Cardiac septum (tissue), 1 donor: ENCODE data around the gene CAPZB. TPM values are rescaled to one million over a fixed set of nuclear protein-coding genes. Genes with fewer than 3 reads are reported as not detected.

ENCODE experiments used
- DNase-seq: peaks from one replicate; pipeline ENCODE4 v3.0.0-alpha.2; 2020; ENCODE audit warnings: low spot score
- intact Hi-C: fragments of 100-400 bp; cut with DNase I; formaldehyde crosslinking; loops from one replicate; pipeline ENCODE4 v1.14.0; 2022
- total RNA-seq: library from RNA; stranded (reverse); fragmentation: NEBNext Ultra II Directional; extraction: Animal tissue kit (Norgen Biotek cat#: 25700); gene quantifications from one replicate; pipeline ENCODE4 v1.2.1, GENCODE V29; 2021
- donor health status: DM: no; HTN: no; CAD: no.

The CAPZB gene
- total RNA-seq, 1 donor from 2014 or later = 213 TPM

DNA sequence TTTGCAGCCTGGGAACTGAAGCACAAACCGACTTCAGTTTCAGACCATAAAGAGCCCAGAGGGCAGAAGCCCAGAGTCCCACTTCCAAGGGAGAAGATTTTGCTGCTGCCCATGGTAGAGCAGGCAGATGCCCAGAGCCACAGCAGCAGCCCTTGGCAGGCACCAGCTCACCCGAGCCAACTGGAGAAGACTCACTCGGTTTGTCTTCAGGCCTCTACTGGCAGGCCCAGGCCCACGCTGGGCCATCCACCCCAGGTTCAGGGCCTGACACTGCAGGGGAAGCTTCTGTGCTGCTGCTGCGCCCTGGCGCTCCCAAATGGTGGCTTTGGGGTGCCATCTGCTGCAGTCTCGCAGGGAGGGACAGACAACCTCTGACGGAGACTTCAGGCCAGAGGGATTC, 139.9 kb downstream of the CAPZB start:
- intact Hi-C loops = no loop called here
- no peak for DNase-seq

DNA sequence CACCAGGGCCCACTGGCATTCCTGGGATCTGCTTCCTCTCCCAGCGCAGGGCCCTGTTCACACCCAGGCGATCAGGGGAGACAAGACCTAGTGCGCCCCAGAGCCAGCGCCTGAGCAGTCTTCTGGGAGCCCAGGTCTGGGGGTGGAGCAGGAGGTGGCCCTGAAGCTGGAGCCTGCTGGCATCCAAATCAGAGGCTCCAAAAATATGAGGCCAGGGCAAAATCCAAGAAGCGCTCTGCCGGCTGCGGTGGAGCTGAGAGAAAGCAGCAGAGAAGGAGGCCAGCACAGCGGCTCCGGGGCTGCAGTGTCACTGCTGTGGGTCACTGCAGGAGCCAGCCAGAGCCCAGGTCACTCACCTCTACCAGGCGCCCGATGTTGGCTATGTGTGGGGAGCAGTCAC, 140.5 kb downstream of the CAPZB start:
- no peak for DNase-seq
- intact Hi-C loops = loop anchor here (1.0 kb wide), 1 partner anchor 308 kb away; no protein-coding TSS in a partner anchor

DNA sequence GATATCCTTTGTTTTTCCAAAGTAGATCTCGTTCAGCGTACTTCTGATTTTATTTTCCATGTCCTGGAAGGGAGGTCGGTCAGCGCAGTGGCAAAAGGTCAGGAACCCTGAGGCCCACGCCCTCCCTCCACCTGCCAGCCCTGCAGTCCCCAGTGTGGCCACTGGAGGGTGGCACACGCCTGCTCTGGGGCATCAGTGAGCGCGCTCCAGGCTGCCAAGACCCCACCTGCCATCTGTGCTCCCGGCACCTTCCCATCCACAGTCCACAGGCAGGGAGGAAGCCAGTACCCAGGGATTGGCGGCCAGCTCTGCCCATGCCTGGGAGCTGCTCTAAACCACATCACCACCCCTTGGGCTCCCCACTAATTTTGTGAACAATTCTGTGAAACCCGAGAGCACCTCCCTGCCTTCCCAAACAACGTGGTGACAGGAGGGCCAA, 140.9 kb downstream of the CAPZB start:
- intact Hi-C loops = loop anchor here (1.0 kb wide), 1 partner anchor 309 kb away; no protein-coding TSS in a partner anchor
- no peak for DNase-seq

DNA sequence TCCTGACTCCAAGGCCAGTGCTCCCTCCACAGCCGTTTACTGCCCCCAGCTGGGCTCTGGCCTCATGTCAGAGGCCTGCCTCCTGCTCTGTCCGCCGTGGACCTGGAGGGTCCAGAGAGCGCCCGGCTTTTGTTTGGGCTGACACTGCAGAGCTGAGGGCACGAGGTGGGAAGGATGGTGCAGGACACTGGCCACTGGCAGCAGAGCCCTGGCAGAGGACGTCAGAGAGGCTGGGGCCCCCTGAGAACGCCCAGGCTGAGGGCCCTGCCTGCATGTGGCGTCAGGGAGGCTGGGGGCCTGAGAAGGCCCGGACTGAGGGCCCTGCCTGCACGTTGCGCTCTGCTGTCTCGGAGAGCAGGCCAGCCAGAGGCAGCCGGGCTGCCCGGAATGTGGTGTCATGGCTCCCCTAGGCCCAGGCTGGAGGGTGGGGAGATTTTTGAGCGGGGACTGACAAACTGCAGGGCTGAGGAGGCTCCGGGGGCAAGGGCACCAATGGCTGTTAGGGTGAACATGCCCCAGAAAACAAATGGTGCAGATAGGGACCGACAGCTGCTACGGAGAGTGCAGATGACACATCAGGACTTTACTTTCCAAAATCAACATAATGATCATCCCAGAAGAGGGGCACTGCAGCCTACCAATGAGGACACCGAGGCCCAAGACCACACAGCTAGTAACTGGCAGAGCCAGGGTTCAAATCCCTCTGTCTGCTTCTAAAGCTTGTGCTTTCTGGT, 141.6 kb downstream of the CAPZB start:
- no peak for DNase-seq
- intact Hi-C loops = loop anchor here (1.0 kb wide), 1 partner anchor 310 kb away; no protein-coding TSS in a partner anchor

DNA sequence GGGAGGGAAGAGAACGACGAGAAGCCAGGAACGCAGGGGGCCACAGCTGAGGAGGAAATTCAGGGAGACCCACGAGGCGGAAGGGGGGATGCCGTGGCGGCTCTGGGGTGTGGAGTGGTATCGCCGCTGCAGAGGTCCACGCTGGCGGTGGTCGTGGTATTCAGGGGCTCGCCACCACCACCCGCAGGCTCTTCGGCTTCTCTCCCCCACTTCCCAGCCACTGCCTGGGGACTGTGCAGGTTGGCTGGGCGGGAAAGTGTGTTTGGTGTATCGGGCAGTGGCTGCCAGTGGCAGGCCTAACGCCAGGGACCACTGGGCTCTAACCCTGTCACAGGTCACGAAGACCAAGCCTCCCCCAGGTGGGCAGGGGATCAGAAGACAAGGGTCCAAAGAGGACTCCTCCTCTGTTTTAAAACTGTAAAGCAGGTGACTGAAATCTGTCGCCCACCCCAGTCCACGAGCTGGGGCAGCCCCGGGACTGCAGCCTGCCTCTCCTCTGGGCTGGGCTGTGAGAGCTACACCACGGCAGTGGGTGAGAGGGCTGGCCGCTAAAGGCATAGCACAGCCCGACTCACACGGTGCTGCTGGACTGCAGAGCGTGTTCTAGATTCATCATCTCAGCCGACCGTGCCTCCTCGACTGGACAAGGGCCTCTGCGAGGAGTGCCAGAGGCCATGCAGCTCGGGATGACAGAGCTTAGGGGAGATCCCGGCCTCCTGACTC, 142.3 kb downstream of the CAPZB start:
- intact Hi-C loops = no loop called here
- DNase-seq = no peak

DNA sequence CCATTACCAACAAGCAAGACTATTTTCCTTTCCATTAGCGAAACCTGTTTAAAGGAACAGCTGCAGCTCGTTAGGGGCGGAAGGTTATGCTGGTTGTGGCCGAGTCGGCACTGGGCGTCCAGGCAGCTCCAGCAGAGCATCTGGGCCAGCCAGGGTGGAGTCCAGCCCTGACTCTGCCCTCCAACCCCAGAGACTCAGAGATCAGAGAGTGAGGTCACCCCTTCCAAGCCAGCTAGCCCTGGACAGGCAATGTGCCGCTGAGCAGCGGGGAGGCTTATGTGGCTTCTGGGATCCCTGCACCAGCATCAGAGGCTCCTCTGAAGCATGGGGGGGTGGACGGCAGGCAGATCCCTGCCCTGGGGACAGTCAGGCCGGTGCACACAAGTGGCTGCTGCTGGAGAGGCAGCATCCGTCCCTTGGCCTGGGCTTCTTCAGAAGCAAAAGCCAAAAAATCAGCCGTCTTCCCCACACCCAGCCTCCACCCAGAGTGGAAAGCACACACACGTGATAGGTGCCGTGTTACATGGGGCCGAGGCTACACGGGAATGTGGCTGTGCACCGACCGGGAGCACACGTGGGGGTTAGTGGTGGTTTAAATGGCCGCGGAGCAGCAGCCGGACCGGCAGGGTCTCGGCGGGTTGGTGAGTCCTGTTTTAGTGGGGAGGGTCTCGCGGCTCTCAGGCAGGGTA, 143.1 kb downstream of the CAPZB start:
- DNase-seq = no peak
- intact Hi-C loops = no loop called here

DNA sequence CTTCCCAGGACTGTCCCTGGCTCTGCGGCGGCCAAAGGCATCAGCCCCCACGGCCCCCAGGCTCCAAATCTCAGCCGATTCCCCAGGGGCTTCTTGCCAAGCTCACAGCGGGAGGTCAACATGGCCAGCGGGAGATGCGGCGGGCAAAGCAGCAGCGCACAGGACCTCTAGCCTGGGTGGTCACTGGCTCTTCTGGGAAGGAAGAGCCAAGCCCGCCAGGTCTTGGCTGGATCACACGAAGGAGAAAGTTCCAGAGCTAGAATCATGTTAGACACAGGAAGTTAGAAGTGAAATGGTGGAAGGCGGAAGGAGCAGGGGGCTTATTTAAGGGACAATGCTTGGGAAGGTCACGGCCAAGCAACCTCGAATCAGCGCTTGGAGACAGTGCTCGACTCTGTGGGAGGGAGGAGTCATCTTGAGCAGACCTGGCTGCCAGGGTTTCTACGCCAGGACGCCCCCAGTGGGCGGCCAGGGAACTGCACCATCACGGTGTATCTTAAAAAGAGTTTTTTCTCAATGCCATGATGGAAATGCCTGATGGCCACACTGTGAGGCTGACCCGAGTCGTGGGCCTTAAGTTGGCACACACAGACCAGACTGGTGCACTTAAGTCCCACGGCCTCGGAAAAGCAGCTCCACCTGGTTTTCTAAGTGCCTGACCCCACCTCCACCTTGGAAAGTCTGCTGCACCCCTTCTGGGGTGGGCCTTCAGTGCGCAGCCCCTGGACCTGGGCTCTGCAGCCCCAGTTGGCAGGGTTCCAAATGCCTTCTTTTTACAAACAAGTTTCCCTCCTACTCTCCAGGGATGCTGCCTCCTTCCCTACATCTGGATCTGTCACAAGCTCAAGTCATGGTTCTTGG, 143.9 kb downstream of the CAPZB start:
- intact Hi-C loops = no loop called here
- peak; percentile 83 for DNase-seq

DNA sequence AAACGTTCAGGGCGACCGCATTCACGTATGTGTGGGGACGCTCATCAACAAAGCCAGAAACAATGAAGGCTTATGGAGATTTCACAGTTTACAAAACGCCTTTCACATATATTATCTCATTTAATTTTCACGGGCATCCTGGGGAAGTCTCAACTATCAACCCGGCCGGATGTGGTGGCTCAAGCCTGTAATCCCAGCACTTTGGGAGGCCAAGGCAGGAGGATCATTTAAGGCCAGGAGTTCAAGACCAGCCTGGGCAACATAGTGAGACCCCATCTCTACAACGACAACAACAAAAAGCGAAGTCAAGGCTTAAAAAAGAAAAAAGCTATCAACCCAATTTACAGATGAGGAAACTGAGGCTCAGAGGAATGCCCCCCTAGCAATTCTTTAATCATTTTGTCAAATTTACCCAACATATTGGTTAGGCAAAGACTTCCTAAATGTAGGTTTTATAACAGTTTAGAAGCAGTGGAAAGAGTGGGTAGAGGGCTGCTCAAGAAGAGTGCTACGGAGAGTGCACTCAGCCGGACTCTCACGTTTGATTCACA, 144.9 kb downstream of the CAPZB start:
- DNase-seq = no peak
- intact Hi-C loops = no loop called here

DNA sequence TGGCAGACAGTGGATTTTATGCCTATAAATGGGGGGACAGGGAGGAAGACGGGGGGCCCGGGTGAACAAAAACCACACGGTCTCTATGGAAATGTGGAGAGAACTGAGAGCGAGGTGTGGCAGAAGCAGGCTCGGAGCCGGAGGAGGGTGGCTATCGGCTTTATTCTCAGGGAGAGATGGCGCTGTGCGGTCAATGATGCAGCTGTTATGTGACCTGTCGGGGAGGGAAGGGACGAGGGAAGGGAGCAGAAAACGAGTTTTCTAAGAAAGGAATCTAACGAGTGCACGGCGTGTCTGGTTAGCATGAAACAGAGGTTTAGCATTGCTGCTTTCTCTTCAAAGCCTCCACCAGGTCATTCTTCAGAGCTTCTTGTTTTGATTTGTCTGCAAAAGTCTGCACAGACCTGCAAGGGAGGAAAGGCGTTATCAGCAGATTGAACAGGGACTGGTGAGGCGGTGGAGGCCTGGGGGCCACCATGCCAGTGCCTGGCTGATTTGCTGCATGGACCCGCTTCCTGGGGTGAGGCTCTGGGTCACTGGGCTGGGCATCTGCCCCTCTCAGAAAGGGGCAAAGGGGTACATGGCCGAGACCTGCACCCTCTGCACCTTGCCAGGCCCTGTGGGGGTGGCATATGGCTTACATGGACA, 146.0 kb downstream of the CAPZB start:
- intact Hi-C loops = no loop called here
- DNase-seq = no peak

DNA sequence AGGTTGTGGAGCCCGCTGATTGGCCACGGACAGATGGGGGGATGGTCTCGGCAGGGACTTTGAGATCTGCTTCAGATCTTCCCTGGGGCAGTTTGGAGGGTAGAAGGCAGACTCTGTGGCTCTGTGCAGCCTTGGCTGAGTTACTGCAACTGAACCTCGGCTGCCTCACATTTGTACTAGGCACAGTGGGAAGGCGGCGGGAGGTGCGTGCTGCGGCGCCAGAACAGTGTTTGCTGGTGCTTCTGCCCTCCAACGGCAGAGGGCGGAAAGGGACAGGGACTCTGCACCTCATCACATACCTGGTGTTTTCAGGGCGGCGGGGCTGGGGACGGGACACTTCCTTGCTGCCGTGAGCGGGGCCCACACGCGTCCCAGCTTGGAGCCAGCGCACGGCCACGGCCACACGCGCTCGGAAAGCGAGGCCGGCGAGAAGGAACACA, 147.0 kb downstream of the CAPZB start:
- intact Hi-C loops = no loop called here
- DNase-seq = no peak

DNA sequence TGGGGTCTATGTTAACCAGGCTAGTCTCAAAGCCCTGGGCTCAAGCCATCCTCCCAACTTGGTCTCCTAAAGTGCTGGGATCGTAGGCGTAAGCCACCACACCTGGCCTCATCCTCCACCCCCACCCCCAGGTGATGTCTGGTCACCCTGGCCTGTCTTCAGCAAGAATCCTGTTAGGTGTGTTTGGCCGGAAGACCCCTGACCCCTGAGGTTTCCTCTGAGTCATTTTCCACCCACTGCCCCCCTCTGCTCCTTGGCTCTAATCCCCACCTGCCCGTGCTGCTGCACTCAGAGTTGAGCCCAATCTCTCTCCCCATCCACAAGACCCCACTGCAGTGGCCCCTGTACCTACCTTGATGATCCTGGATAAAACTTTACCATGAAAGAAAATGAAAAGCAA, 148.1 kb downstream of the CAPZB start:
- intact Hi-C loops = no loop called here
- no peak for DNase-seq

DNA sequence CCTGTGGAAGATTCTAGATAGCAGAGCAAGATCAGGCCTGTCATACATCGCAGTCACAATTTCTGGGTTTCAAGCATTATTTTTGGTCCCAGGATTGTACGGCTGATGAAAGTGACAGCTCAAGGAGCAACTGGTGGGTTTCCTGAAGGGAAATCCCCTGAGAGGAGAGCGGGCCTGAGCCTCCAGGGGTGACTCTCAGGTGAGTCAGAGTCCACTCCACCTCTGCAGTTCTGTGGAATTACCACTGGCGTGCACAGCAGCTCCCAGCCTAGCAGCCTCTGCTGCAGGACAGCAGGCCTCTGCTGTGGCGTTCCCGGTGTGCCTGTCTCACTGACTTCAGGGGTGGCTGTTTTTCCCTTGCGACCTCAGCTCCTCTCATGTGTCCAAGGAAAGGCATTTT, 148.8 kb downstream of the CAPZB start:
- intact Hi-C loops = no loop called here

DNA sequence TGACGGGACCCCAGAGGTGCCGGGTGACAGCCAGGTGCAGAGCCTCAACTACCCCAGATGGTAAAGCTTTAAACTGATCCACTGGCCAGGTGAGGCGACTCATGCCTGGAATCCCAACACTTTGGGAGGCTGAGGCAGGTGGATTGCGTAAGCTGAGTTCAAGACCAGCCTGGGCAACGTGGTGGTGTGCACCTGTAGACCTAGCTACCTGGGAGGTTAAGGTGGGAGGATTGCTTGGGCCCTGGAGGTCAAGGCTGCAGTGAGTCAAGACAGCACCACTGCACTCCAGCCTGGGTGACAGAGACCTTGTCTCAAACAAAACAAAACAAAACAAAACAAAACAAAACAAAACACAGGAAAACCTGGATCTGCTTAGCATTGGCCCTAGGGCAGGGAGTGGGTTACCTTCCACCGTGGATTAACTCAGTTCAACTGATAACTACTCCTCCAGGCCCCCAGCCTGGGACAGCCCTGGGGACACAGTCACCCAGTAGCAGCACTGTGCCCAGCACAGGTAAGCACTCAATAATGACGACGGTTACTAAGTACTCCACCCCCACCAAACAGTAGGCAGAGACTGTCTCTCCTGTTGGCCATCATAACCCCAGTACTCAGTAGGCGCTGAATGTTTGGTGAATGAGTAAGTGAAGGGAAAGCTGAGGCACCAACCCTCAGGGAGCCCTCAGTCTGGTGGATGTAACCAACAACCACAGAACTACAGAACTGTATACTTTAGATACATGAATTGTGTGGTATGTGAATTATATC, 151.6 kb downstream of the CAPZB start:
- no peak for DNase-seq
- intact Hi-C loops = no loop called here

More for the DNA sequence above, 148.8 kb downstream of the CAPZB start:
- DNase-seq = no peak

DNA sequence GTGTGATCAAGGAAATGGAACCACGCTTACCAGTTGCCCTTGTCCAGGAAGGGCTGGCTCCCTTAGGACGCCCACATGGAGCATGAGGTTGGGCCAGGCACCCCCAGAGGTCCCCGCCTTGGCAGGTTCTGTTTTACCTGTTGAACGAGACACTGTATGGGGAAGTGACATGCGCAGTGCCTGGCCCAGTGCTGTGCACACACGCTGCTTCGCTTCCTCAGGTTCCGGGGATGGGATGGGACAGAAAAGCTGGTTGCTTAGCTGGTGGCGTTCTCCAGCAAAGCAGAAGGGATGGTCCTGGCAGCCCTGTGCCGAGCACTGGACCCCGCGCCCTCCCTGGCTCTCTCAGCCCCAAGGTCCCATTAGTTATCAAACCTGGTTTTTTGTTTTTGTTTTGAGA, 152.5 kb downstream of the CAPZB start:
- intact Hi-C loops = no loop called here
- no peak for DNase-seq

DNA sequence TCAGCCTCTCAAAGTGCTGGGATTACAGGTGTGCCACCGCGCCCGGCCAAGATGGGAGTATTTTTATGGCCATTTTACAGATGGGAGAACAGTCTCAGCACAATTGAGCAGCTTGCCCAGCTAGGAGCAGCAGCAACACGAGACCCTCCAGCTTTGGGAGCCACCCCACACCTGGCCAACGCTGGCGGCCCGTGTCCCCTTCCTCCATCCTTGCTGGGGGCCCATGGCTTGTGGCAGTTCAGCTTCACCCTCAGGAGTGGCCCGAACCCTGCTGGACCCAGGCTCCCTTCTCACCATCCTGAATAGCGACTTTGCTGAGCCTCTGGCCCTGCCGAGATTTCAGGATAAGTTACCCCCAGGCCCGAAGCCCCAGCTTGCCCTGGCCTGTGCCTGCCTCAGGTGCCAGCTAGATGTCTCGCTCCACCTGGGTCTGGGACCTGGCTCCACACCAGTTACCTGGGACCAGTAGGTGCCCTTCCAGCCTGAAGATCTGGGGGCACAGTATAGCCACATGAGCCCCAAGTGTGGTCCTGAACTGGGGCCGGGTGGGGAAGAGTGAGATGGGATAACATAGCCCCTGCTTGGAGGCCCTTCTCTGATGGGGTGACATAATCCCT, 154.0 kb downstream of the CAPZB start:
- no peak for DNase-seq
- intact Hi-C loops = no loop called here

DNA sequence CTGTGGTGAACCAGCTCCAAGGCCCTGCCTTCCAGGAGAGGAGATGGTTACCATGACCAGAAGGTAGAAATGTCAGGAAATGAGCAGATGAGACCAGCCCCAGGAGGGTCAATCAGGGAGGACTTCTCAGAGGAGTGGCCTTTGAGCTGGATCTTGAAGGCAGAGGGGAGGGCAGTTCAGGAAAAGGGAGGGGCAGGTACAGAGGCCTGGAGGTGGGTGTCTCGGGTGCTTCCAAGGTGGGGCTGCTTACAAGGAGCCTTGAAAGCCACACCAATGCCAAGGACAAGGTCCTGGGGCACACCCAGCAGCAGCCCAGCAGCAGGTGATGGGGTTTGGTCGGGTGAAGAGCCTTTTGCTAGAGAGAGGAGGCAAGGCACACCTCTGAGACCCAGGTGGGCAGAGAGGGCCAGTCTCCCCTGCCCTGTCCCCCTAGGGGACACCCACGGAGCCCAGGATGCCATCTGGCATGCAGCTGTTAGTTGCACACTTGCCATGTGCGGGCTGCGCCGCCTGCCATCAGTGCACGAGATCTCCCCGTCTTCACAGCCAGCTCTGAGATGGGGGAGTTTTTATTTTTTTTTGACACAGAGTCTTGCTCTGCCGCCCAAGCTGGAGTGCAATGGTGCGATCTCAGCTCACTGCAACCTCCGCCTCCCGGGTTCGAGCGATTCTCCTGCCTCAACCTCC, 154.7 kb downstream of the CAPZB start:
- no peak for DNase-seq
- intact Hi-C loops = no loop called here

DNA sequence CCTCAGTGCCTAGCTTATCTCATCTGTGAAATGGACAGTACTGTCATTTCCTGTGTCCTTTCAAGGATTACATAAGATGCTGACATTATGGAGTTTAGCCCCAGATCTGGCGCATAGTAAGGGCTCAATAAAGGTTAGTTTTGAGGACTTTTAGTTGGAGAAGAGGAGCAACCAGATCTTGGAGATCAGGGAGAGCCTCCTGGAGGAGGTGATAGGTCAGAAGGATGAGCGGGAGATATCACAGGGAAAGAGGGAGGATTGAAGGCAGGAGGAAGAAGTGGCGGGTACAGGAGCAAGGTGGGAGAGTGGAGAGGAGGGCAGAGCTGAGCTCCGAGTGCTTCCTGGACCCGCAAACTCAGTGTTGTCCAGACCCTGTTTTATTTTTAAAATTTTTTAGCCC, 155.7 kb downstream of the CAPZB start:
- intact Hi-C loops = no loop called here
- DNase-seq = no peak
